Activated naive CD8-positive, alpha-beta T cell treated with anti-CD3 and anti-CD28 coated beads, Interleukin-2, amount 50 U/mL, for 24 hours (primary cell): Measurements from ENCODE around the gene CTNNA3.

ENCODE experiments used
- ATAC-seq: fragments of 150-1000 bp; cut with Tn5 transposase; one replicate; pipeline ENCODE4 v1.10.0; 2021
- DNase-seq: peaks from one replicate; pipeline ENCODE4 v3.0.0; 2021
- H3K27ac Mint-ChIP-seq: one replicate; pipeline ENCODE4 v1.8.0; 2021; ENCODE audit warnings: mild to moderate bottlenecking, mixed read lengths
- H3K27me3 Mint-ChIP-seq: one replicate; pipeline ENCODE4 v1.8.0; 2021; ENCODE audit warnings: mixed read lengths
- H3K36me3 Mint-ChIP-seq: one replicate; pipeline ENCODE4 v1.8.0; 2021; ENCODE audit warnings: low read depth, mixed read lengths
- H3K4me1 Mint-ChIP-seq: one replicate; pipeline ENCODE4 v1.8.0; 2021; ENCODE audit warnings: mixed read lengths
- H3K4me3 Mint-ChIP-seq: one replicate; pipeline ENCODE4 v1.8.0; 2021; ENCODE audit warnings: mild to moderate bottlenecking, moderate library complexity, mixed read lengths
- H3K9me3 Mint-ChIP-seq: one replicate; pipeline ENCODE4 v1.8.0; 2021; ENCODE audit warnings: mixed read lengths

The CTNNA3 gene

DNA sequence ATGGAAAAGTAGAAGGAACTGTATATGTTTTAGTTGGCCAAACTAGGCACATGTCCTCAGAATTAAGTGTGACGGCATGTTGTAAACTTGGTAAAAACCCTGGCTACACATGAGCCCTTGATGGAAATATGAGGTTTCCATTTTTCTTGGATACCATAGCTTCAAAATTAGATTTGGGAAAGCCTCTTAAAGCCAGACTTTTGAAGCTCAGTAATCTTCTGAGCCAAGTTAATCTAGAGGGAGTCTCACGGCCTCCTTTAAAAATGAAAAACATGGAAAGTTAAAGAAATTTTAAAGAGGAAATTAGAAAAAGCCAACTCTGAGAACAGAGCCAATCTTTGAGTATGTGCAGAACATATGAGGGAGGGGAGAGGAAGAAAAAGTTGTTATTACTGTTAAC, 376.0 kb downstream of the CTNNA3 start:
- peaks cover 21% of the 10 kb centered on the region for H3K9me3 Mint-ChIP-seq
- ATAC-seq: no peak
- H3K4me3 Mint-ChIP-seq: no peak overlapping the region
- no peak overlapping the region for H3K27ac Mint-ChIP-seq
- H3K36me3 Mint-ChIP-seq: no peaks in the 10 kb centered on the region
- DNase-seq: no peak
- peaks cover 2% of the 10 kb centered on the region for H3K27me3 Mint-ChIP-seq
- H3K4me1 Mint-ChIP-seq: no peaks in the 10 kb centered on the region

DNA sequence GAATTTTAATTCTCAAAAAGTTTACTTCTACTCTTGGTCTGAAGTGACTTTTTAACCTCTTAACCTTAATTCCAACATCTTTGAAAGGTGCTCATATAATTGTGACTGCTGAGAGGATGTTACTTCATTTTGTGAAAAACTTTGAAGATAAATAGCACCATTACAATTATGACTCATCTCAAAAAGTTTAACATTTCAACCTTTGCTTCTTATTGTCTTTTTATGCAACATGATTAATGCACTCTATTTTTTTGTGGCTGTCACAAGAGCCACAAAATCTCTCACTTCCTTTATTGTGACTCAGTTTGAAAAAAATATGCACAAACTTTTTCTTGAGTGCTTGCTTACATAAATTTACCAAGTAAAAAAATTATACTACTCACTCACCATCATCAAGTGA, 387.1 kb downstream of the CTNNA3 start:
- ATAC-seq (no peak), DNase-seq (no peak)
- Mint-ChIP-seq H3K4me1 (no peaks in the 10 kb centered on the region), H3K4me3 (no peak overlapping the region), H3K27ac (no peak overlapping the region), H3K27me3 (no peaks in the 10 kb centered on the region), H3K9me3 (peaks cover 20% of the 10 kb centered on the region), H3K36me3 (no peaks in the 10 kb centered on the region)

DNA sequence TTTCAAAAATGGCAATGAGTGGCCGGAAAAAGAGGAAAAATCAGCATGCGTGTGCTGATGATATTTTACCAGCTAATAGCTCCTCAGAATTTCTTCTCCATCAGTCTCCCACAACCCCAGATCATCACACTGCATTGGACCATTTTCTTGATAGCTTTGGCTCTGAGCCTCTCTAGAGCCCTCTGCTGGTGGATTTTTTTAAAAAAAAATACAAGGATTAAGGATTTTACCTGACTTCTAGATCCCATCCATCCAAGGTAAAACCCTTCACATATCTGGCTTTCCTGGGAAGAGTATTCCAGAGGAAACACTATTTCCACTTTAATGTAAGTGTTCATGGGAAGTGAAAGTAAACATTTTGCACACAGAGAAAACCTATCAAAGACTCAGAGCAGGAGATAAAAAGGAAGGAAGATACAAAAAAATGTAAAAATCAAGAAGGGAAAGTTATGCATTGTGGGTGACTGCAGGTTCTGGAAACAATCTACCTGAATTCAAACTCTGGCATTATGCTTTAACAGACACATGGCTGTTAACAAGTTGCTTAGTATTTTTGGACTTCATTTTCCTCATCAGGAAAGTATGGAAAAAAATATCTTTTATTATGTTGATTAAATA, 389.3 kb downstream of the CTNNA3 start:
- Mint-ChIP-seq H3K4me1 (no peaks in the 10 kb centered on the region), H3K36me3 (no peaks in the 10 kb centered on the region), H3K27me3 (no peaks in the 10 kb centered on the region), H3K4me3 (no peak overlapping the region), H3K9me3 (peaks cover 15% of the 10 kb centered on the region), H3K27ac (no peak overlapping the region)
- DNase-seq (no peak), ATAC-seq (no peak)

DNA sequence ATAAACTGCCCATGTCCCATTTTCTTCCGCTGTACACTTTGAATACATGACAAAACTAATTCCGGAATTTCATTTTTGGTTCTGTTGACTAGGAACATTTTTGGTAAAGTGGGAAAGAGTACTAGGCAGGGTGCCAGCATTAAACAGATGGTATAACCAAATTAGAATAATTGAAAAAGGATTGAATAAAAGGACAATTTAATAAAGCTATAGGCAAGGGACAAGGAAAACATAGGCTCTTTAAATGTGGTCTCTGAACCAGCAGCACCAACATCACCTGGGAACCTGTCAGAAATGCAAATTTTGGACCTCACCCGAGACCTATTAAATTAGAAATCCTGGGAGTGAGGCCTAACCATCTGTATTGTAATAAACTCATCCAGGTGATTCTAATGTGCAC, 393.3 kb downstream of the CTNNA3 start:
- ATAC-seq: no peak
- H3K27me3 Mint-ChIP-seq: no peaks in the 10 kb centered on the region
- no peak overlapping the region for H3K4me3 Mint-ChIP-seq

DNA sequence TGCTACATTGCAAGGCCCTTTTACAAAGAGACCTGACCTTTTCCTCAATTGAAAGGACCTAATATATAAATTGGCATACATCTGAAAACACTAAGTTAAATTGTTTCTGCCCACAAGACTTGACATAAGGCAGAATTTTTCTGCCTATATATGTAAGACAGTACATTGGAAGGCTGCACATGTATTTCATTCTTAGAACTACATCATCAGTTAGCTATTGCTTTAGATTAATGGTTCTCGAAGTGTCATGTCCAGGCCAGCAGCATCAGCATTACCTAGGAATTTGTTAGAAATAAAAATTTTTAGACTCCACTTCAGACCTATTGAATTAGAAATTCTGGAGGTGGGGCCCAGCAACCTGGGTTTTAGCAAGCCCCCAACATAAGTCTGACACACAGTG, 396.2 kb downstream of the CTNNA3 start:
- no peaks in the 10 kb centered on the region for H3K27me3 Mint-ChIP-seq
- no peaks in the 10 kb centered on the region for H3K4me1 Mint-ChIP-seq
- no peaks in the 10 kb centered on the region for H3K36me3 Mint-ChIP-seq
- H3K9me3 Mint-ChIP-seq: no peaks in the 10 kb centered on the region
- ATAC-seq (no peak), DNase-seq (no peak)
- no peak overlapping the region for H3K4me3 Mint-ChIP-seq
- H3K27ac Mint-ChIP-seq: no peak overlapping the region

More for the DNA sequence above, 393.3 kb downstream of the CTNNA3 start:
- H3K4me1 Mint-ChIP-seq: no peaks in the 10 kb centered on the region
- no peaks in the 10 kb centered on the region for H3K36me3 Mint-ChIP-seq
- H3K27ac Mint-ChIP-seq: no peak overlapping the region
- peaks cover under 1% of the 10 kb centered on the region for H3K9me3 Mint-ChIP-seq
- no peak for DNase-seq

DNA sequence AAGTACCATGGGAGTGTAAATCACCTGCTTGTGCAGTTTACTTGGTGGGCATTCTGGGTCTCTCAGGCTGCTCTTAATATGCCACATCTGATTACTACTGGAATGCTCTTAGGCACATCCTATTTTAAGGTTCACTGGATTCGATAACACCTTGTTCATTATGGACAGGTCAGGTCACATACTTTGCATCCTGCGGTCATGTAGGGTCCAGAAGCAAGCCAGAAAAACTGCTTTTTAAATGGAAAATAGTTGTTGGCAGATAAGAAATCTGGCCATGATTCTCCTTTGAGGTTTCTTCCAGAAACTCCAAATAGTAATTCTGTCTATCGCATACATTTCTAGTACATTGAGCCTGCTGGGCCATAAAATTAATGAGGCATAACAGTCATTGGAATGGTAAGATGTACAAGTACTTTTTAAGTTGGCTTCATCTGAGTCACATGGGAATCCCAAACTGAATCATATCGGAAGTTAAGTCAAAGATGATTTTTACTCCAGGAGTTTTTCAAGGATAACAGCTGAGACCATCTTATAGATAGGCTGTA, 398.3 kb downstream of the CTNNA3 start:
- no peak overlapping the region for H3K27ac Mint-ChIP-seq
- no peak overlapping the region for H3K4me3 Mint-ChIP-seq
- H3K4me1 Mint-ChIP-seq: no peaks in the 10 kb centered on the region
- H3K36me3 Mint-ChIP-seq: no peaks in the 10 kb centered on the region
- H3K27me3 Mint-ChIP-seq: no peaks in the 10 kb centered on the region
- no peaks in the 10 kb centered on the region for H3K9me3 Mint-ChIP-seq
- DNase-seq (no peak), ATAC-seq (no peak)

DNA sequence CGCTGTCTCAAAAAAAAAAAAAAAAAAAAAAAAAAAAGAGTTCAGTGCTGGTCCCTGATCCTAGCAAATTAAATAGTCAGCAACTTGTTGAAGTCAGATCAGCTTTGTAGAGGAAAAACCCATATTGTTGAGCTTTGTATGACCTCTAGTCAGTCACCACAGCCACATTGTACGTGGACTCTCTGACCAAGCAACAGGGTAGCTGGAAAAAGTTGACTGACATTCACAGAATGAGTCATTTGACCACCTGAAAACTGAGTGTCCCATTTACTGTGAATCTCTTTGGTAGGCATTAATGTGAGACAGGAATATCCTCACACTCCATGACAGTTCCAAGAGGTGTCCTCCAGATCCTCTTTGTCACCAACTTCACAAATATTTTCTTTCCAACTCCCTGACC, 399.1 kb downstream of the CTNNA3 start:
- Mint-ChIP-seq H3K27ac (no peak overlapping the region), H3K9me3 (no peaks in the 10 kb centered on the region), H3K4me3 (no peak overlapping the region), H3K4me1 (no peaks in the 10 kb centered on the region), H3K27me3 (no peaks in the 10 kb centered on the region), H3K36me3 (no peaks in the 10 kb centered on the region)
- ATAC-seq: no peak
- DNase-seq: no peak

DNA sequence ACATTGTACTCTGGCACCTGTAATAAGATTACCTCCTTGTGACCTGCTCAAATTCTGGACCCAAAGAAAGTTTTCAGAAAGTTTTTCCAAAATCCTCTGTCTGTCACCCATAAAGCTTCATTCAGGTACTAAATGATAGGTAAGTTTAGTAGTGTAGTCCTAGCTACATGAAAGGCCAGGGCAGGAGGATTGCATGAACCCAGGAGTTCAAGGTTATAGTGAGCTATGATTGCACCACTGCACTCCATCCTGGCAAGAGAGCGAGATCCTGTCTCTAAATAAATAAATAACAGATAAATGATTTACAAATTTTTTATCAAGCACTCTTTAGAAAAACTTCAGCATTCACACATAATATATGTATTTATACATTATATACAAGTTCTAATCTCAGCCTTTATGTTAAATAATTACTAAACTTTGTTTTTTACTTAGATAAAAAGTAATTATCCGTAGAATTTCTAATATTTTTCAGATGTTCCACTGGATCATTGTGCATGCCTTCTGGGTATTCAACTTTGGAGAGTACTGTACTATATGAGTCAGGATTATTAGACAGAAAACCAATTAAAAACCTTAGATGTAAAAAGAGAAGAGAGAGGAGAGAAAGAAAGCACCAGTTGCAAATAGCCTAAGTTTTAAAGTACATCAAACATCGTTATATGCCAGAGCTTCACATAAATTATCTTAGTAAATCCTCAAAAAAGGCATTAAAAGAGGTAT, 407.1 kb downstream of the CTNNA3 start:
- DNase-seq (no peak), ATAC-seq (no peak)
- H3K27me3 Mint-ChIP-seq: no peaks in the 10 kb centered on the region
- no peak overlapping the region for H3K4me3 Mint-ChIP-seq
- no peaks in the 10 kb centered on the region for H3K9me3 Mint-ChIP-seq
- H3K4me1 Mint-ChIP-seq: no peaks in the 10 kb centered on the region
- no peak overlapping the region for H3K27ac Mint-ChIP-seq
- no peaks in the 10 kb centered on the region for H3K36me3 Mint-ChIP-seq

DNA sequence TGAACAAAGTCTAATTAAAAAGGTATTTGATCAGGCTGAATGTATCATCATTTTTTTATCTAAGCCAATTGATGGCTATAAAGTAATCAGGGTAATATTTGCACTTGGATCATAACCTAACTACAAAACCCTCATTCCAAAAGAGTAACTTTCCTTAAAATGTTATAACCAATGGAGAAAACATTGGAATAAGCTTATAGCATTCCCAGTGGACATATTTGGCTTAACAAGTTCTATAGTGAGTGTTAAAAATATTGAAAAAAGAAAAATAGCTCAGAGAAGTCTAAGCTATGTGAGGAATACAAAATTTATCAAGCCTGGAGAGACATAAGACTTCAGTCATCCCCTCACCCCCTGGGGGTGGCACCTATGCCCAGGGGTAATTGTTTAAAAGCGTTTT, 411.4 kb downstream of the CTNNA3 start:
- DNase-seq: no peak
- no peak for ATAC-seq
- H3K4me3 Mint-ChIP-seq: no peak overlapping the region
- no peaks in the 10 kb centered on the region for H3K36me3 Mint-ChIP-seq
- H3K27ac Mint-ChIP-seq: no peak overlapping the region
- no peaks in the 10 kb centered on the region for H3K4me1 Mint-ChIP-seq
- no peaks in the 10 kb centered on the region for H3K9me3 Mint-ChIP-seq
- no peaks in the 10 kb centered on the region for H3K27me3 Mint-ChIP-seq

DNA sequence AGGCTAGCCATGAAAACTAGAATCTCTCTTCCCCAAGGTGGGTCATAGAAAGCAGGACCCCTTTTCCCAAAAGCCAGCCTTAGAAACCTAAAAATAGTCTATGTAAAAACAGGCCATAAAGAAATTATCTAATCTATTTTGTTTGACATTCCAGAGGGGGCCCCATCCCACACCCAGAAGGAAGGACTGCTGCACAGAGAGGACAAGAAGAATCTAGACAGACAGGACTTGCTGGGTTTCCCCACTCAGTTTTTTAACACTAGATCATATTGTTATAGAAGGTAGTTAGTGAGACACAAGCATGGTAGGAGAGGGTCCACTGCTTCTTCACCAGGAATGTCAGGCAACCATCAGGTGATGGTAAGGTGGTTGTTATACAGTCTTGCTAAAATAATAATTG, 413.1 kb downstream of the CTNNA3 start:
- no peak for ATAC-seq
- Mint-ChIP-seq H3K4me1 (no peaks in the 10 kb centered on the region), H3K4me3 (no peak overlapping the region), H3K27me3 (no peaks in the 10 kb centered on the region), H3K9me3 (no peaks in the 10 kb centered on the region), H3K36me3 (no peaks in the 10 kb centered on the region), H3K27ac (no peak overlapping the region)
- DNase-seq: no peak

DNA sequence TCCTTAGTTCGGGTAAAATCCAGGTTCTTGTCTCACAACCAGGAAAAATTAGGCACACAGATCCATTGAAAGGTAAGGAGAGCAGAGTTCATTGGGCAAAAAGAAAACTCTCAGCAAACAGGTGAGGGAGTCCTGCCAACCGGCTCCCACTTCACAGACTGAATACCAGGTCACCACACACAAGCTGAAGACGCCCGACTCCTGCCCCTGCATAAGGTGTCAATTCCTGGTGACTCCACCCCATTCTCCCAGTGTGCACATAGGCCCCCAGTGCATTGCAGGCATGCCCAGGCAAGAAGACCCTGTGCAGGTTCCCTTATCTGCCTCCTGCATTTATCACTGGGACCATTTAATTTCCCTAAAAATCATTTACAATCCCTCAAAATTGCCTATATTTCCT, 415.6 kb downstream of the CTNNA3 start:
- H3K4me3 Mint-ChIP-seq: no peak overlapping the region
- no peaks in the 10 kb centered on the region for H3K4me1 Mint-ChIP-seq
- DNase-seq: no peak
- H3K36me3 Mint-ChIP-seq: no peaks in the 10 kb centered on the region
- no peaks in the 10 kb centered on the region for H3K27me3 Mint-ChIP-seq
- H3K27ac Mint-ChIP-seq: no peak overlapping the region
- no peak for ATAC-seq
- no peaks in the 10 kb centered on the region for H3K9me3 Mint-ChIP-seq

DNA sequence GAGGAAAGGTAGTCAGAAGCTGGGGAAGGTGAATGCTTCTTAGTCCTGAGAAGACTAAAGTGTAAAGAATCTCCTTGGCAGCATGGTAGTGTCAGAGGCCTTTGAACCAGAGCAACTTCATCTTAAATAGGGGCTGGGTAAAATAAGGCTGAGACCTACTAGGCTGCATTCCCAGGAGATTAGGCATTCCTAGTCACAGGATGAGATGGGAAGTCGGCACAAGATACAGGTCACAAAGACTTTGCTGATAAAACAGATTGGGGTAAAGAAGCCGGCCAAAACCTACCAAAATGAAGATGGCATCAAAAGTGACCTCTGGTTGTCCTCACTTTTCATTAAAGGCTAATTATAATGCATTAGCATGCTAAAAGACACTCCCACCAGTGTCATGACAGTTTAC, 418.6 kb downstream of the CTNNA3 start:
- ATAC-seq: no peak
- no peak for DNase-seq
- no peaks in the 10 kb centered on the region for H3K4me1 Mint-ChIP-seq
- no peaks in the 10 kb centered on the region for H3K9me3 Mint-ChIP-seq
- H3K36me3 Mint-ChIP-seq: no peaks in the 10 kb centered on the region
- no peak overlapping the region for H3K4me3 Mint-ChIP-seq
- H3K27ac Mint-ChIP-seq: no peak overlapping the region
- no peaks in the 10 kb centered on the region for H3K27me3 Mint-ChIP-seq

DNA sequence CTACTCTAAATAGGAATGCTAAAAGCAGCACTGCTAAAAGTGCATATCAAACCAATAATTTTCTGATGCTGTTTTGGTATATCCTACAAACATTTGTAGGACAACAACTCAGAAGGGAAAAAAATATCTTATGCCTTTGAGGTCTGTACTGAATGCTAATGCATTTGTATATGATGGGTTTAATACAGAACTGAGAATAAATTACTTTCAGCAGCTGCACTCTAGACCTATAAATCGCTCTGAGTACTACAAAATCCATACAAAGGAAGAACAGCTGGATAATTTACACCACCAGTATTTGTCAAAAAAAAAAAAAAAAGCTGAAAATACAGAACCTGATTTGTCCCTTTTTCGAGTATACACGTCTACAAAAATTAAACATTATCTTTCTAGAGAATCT, 426.2 kb downstream of the CTNNA3 start:
- Mint-ChIP-seq H3K4me1 (no peaks in the 10 kb centered on the region), H3K36me3 (no peaks in the 10 kb centered on the region), H3K9me3 (peaks cover 4% of the 10 kb centered on the region), H3K27me3 (no peaks in the 10 kb centered on the region), H3K4me3 (no peak overlapping the region), H3K27ac (no peak overlapping the region)
- DNase-seq: no peak
- ATAC-seq: no peak

DNA sequence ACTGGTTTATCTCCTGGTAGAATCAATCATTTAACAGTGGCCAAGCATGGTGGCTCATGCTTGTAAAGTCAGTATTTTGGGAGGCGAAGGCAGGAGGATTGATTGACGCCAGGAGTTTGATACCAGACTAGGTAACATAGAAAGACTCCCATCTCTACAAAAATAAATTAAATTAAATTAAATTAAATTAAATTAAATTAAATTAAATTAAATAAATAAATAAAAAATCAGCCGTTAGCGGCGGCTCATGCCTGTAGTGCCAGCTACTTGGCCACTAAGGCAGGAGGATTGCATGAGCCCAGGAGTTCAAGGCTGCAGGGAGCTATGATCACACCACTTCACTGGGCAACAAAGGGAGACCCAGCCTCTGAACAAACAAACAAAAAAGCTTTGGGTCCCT, 427.8 kb downstream of the CTNNA3 start:
- no peaks in the 10 kb centered on the region for H3K27me3 Mint-ChIP-seq
- ATAC-seq: no peak
- DNase-seq: no peak
- no peak overlapping the region for H3K4me3 Mint-ChIP-seq
- no peaks in the 10 kb centered on the region for H3K36me3 Mint-ChIP-seq
- H3K9me3 Mint-ChIP-seq: peaks cover 4% of the 10 kb centered on the region
- H3K4me1 Mint-ChIP-seq: no peaks in the 10 kb centered on the region
- no peak overlapping the region for H3K27ac Mint-ChIP-seq

DNA sequence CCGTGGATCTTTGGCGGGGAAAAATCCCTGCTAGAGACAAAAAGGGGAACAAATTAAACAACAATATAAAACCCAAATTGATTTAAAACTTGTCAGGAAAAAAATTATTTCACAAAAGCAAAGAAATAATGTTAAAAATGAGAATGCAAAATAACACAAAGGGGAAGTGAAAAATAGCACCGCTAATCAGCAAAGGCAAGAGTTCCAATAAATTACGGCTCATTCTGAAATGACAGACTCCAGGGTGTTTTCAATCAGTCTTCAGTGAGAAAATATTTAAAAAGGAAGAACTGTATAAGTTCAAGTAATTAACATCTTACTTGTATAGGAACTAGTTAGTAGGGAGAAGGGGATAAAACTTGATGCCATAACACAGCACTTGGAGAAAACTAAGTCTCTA, 433.3 kb downstream of the CTNNA3 start:
- ATAC-seq: no peak
- Mint-ChIP-seq H3K36me3 (no peaks in the 10 kb centered on the region), H3K4me1 (no peaks in the 10 kb centered on the region), H3K27ac (no peak overlapping the region), H3K27me3 (peaks cover 4% of the 10 kb centered on the region), H3K9me3 (peaks cover 4% of the 10 kb centered on the region), H3K4me3 (no peak overlapping the region)
- no peak for DNase-seq
